Ammon's horn (tissue), 1 donor: ENCODE data around the gene SPTA1.
"Not testable (repeated sequence)": the region's sequence is repeated elsewhere in the genome, so short reads cannot be mapped to it uniquely, and the experiment has no call there.

Experiments
- DNase-seq: peaks from one replicate; pipeline ENCODE4 v3.0.0-alpha.2; 2016; ENCODE audit warnings: low spot score

The SPTA1 gene

DNA sequence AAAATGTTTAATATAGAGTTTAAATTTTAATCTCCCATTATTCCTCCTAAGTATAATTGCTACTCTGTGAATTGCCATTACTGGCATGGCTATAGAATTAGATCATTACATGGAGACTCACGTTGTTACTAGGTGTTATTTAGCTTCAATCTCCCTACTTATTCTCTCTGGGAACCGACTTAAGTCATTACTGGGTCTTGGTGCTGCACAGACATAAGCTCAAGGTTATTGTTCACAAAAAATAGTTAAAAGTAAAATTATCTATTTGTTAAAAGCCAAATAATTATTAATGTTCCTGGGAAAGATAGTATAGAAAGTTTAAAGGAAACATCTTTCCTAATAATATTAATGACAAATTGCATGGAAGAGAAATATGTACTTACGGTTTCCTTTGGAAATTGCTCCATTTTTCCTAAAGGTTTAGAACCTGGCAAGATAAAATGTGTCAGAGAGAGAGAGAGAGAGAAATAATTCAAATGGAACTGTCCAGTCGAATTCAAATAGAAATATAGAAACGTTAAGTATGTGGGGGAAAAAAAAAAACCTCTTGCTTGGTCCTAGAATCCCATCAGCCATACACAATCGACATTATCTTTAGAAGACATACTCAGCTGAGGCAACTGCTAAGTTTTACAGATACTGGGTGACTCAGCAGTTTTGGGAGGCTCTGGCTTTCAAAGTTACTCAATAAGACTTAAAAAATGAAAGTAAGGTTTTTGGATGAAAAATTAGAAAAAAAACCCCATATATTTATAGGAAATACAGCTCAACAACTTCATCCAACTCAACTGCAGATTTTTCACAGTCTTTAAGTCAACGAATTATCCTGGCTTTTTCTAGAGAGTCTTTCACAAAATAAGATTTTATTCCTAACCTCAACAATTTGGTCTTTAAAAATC lies at the start of gene SPTA1:
Gene SPTA1, minus strand, starts transcription at position 605 of the 899 bp plus-strand sequence. Its CDS starts 198 bp downstream, at position 407.
- DNase-seq = no peak

DNA sequence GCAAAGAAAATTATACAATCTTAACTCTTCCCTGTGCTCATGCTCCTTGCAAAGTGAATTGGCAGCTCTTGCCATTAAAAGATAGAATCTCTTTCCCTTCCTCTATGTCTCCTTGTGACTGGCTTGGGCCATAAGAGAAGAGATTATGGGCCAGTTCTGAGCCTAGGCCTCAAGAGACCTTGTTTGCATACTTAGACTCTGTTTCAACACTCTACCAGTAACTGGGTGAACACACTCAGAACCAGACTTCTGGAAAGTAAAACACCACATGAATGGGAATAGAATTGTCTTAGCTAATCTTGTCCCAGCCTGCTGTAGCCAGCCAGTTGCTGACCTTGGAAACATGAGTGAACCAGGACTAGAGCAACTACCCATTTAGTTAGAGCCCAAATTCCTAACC lies 49.3 kb upstream of the SPTA1 start:
- DNase-seq = no peak

DNA sequence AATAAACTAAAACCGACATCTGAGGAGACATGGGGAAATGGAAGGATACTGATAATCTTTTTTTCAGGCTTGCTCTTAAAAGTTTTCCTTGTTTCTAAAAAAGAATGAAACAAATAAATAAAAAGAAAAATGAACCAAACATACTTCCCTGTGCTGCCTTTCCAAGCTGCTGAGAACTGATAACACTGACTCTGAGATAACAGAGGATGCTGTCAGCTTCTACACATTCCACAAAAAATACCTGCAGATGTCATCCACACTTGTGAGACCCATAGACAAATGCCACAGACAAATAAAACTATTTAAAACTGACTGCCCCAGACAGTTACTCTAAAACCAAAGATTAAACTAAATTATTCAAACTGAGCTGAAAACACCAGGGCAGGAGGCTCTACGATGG lies 46.0 kb upstream of the SPTA1 start:
- DNase-seq = no peak

DNA sequence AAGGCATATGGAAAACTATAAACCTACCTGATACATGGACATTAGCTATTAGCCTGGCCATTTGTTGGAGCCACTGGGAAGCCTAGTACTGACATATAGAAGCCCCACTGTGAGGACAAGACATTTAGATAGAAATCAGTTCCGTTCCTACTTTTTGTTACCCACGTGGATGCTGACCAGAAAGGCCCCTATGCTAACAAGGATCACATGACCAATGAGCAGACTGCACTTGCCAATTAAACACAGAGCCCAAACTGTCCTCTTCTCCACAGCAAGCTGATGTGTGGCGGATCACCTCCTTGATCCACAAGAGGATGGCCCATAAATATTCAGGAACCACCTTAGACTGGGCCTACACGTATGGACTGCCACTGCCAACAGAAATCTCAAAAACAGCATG lies 45.2 kb upstream of the SPTA1 start:
- no peak for DNase-seq

DNA sequence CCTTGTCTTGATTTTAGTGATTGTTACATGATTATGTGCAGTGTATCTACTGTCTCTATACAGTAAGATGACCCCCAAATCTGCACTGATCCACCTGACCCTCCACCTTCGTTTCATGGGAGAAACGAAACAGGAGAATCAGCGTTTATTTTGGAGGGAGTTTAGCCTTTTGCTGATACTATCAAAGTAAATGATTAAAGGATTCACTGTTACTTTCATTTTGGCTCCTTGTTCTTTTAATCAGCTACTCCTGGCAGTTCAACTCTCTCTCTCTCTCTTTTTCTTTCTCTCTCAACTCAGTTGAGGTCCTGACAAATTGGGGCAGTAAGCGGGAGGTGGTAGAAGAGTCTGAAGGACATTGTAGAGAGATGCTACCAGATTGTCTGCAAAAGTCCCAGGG lies 43.9 kb upstream of the SPTA1 start:
- DNase-seq = no peak

DNA sequence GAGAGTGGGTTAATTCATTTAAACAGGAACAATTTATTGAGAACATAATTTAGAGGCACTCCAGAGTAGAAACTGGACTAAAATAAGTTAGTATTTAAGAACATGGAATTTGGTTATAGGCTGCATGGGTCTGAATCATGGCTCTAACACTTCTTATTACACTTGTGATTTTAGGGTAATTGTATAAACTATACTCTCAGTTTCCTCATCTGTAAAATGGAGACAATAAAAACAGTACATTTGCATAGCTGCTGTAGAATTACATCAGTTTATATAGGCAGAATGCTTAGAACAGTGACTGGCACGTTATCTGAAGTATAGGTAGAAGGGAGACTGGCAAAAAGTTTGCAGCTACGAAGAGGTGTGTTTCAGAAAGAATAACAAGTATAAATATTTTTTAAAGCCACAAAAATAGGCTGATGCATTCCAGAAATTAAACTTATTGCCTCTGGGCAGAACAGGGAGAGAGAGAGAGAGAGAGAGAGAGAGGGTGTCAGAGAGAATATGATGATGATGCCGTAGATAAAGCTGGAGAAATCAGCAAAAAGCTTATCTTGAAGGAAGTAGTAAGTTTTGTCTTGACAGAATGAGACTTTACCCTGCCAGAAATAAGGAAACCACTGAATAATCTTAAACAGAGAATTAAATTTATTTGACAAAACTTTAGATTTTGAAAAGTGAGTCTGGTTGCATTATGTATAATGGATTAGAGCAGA lies 42.2 kb upstream of the SPTA1 start:
- no peak for DNase-seq

DNA sequence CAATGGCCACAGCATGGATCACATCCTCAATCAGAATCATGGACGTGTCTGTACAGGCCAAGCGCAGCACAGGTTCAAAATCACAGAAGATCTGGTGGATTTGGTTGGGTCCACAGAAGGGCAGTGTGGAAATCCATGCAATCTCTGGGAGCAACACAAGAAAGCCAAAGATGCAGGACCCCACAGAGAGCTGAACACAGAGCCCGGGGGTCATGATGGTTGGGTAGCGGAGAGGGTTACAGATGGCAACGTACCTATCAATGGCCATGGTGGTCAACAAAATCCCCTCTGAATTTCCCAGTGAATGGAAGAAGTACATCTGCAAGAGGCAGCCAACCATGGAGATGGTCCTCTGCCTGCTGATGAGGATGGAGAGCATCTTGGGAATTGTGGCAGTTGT lies 37.9 kb upstream of the SPTA1 start:
- DNase-seq = no peak

DNA sequence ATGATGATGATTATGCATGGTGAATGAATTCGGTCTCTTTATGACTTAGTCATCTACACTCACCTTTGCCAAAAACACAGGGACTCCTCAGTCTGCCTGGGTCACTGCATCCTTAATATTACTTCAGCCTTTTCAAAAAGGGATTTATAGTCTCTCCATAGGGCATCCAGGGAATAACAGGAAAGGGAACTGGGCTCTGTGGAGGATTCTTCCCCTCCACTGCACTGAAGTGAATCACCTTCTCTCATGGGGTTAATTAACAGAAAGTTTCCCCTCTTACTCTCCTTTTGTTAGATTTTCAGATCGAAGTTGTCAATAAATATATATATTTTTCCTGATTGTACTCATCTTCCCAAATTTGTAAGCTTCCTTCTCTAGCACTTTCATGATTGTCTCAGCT lies 34.1 kb upstream of the SPTA1 start, which contains the start of gene OR6K3:
Gene OR6K3, minus strand, starts transcription at position 101 of the 400 bp plus-strand sequence. CDS start 2,605 bp downstream, outside the sequence.
- no peak for DNase-seq

DNA sequence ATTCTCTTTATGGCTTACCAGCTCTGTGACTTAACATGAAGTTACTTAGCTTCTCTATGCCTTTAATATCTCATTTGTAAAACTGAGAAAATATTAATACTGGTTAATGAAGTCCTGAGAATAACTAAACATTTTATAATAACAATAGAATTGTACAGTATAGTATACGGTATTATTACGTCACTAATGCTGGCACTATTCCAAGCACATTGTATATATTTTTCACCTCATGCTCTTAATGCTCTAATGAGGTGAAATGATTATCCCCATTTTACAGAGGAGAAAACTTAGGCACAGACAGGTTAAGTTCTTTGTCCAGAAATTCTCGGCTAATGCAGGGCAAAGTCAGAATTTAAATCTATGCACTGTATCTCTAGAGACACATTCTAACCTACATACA lies 33.1 kb upstream of the SPTA1 start:
- DNase-seq = no peak

DNA sequence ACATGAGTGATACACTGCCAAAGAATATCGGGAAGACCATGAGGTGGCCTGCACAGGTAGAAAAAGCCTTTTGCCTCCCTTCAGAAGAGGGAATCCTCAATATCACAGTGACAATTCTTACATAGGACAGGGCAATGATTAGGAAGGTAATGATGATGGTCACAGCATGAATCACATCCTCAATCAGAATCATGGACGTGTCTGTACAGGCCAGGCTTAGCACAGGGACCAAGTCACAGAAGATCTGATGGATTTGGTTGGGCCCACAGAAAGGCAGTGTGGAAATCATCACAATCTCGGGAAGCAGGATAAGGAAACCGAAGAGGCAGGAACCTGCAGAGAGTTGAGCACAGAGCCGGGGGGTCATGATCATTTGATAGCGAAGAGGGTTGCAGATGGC lies 30.8 kb upstream of the SPTA1 start:
- no peak for DNase-seq

DNA sequence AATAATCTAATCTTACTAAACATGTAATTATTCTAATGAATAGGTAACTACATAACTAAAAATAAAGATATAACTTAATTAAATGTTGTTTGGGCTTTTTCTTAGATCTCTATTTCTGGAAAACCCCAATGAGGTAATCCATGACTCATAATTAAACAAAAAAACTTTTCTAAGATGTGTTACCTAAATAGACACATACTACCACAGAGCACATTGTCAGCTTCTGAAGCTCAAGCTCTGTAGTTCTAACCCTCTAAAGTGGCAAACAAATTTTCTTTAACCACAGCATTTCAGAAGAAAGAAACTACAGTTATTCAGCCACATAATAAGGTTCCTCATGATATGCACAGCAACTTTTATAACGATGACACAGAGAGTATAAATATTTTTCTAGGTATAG lies 29.8 kb upstream of the SPTA1 start:
- no peak for DNase-seq

DNA sequence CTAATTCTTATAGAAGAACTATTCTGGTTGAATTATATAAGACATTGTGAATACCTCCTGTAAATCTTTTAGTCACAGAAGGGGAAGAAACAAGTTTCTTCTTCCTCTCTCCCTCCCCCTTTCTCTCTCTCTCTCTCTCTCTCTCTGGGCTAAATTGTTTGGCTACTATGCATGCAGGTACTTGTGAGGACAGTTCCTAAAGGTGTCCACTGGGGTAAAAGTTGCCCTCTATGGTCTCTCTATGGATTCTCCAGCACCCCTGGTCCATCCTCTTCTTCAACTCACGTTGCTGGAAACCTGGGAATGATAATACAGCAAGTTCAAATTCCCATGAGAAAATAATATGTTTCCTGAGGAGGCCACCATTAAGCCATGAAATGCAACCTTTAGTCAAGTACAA lies 28.2 kb upstream of the SPTA1 start:
- no peak for DNase-seq

DNA sequence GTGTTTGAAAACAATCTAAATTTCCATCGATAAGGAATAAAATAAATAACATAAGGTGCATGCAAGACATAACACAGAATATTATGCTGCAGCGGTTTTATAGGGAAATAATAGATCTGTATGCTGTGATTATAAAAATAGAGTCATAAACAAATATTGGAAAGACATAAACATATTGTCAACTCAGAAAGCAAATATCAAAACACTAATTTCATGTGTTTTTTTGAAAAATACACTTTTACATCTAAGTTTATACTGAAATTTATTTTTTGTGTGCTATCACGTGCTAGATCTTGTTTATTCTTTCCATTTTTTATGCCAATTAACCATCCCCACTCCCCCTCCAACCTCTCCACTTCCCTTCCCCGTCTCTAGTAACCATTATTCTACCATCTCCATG lies 24.6 kb upstream of the SPTA1 start:
- DNase-seq = no peak

DNA sequence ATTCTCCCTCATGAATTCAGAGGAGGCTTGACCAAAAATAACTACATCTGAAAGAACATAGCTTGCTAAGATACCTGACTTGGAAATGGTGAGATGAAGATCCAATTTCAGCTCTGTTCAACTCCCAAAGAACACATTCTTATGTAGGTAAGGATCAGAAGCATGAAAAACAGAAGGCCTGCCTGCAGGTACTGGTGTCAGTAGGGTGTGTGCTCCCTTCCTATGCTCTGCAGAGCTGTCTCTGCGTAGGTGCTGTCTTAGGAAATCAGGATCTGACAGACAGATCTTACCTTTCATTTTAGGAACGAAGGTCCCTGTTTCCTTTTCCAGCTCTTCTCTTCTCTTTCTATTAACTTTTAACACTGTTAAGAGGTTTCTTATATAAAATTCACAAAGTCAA lies 19.6 kb upstream of the SPTA1 start:
- DNase-seq = no peak

DNA sequence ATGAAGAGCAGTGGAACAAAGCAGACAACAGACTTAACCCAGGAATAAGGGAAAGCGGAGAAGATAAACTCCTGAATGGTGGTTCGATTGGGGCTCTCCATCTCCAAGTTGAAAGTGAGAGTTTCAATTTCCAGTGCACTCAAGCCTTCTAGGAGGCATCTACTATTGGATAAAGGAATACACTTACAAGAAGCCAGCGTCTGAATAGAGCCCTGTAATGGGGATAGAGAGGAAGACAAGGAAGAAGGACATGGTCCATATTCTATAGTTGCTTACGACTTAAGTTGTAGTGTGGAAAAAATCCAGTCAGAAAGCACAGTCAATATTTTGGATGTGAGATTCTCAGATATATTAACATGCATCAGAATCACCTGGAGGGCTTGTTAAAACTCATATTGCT lies 14.0 kb upstream of the SPTA1 start, which contains the start of gene OR6K2:
Gene OR6K2, minus strand, starts transcription at position 101 of the 400 bp plus-strand sequence. Its CDS starts 0 bp downstream, at position 101.
- no peak for DNase-seq

DNA sequence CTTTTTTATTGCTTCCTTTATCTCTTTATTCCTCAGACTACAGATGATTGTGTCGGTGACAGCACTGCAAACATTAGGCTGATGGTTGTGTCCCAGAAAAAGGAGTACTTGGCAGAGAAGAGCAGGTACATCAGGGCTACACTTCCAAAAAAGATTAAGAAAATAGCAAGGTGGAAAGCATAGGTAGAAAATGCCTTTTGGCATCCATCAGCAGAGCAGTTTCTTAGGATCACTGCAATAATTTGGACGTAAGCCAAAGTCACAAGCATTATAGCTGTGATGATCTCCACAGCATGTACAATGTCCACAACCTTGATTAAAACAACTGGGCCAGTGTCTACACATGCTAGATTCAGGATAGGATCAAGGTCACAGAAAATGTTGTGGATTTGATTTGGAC lies 8.1 kb upstream of the SPTA1 start:
- DNase-seq = no peak

DNA sequence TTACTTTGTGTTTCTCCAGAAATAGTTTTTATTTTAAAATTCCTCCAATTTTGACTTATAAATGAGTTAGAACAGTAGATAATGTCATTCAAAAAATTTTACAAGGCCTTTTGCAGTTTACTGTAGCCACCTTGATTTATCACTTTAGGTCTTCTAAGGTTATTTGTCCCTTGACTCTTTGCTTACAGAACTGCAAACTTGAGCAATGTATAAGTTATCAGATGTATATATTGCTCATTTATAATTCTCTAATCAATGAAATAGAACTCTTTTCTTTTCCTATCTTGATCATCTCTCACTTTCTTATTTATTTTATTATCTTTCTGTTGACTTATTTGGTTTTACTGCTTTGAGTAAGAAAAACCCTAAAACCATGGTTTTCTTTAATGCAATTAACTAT lies 5.8 kb upstream of the SPTA1 start:
- DNase-seq = no peak

DNA sequence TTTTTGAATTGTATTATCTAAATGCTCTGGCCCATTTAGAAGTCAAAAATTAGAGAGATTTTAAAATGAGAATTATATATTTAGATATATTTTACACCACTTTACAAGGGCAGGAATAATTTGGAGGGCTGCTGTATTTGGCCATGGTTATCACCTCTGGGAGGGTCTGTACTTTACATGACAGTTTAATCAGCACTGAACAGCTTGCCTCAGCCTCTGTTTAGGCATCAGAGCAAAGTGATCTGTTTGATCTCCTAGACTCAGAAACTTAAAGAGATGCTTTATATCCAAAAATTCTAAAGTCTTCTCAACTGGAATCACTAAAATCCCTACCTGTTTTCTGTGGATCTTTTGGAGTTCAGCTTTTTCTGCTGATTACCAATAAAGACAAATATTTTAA lies 5.4 kb upstream of the SPTA1 start:
- DNase-seq = no peak

DNA sequence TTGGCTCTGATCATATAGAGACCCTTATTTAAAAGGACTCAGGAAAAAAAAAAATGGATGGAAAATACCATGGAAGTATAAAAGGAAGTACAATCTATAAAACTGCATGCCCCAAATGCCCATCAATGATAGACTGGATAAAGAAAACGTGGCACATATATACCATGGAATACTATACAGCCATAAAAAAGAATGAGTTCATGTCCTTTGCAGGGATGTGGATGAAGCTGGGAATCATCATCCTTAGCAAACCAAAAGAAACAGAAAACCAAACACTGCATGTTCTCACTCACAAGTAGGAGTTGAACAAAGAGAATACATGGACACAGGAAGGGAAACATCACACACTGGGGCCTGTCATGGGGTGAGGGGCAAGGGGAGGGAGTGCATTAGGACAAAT lies 4.6 kb upstream of the SPTA1 start:
- not testable (repeated sequence) for DNase-seq

DNA sequence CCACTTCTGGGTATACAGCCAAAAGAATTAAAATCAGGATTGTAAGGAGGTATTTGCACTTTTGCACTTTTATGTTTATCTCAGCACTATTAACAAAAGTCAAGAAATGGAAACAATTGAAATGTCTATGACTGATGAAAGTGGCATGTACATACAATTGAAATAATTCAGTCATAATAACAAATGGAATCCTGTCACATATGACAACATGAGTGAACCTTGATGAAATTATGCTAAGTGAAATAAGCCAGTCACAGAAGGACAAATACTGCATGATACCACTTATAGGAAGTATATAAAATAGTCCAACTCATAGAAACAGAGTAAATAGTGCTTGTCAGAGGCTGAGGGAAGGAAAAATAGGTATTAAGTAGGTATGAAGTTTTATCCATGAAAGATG lies 3.4 kb upstream of the SPTA1 start:
- no peak for DNase-seq

DNA sequence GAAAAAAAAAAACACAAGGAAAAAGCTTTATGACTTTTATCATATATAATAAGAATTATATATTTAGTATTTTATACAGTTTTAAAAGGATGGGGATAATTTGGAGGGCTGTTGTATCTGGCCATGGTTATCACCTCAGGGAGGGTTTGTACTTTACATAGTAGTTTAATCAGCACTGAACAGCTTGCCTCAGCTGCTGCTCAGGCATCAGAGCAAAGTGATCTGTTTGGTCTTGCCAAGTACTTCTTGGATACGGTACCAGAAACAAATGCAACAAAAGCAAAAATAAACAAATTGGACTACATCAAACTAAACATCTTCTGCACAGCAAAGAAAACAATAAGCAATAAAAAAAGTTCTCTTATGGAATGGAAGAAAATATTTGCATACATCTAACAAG lies 2.6 kb upstream of the SPTA1 start:
- DNase-seq = peak; percentile 26

DNA sequence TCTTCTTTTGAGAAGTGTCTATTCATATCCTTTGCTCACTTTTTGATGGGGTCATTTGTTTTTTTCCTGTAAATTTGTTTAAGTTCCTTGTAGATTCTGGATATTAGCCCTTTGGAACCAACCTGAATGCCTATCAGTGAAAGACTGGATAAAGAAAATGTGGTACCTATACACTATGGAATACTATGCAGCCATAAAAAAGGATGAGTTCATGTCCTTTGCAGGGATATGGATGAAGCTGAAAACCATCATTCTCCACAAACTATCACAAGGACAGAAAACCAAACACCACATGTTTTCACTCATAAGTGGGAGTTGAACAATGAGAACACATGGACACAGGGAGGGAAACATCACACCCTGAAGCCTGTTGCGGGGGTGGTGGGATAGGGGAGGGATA lies 1.8 kb upstream of the SPTA1 start:
- DNase-seq = not testable (repeated sequence)

DNA sequence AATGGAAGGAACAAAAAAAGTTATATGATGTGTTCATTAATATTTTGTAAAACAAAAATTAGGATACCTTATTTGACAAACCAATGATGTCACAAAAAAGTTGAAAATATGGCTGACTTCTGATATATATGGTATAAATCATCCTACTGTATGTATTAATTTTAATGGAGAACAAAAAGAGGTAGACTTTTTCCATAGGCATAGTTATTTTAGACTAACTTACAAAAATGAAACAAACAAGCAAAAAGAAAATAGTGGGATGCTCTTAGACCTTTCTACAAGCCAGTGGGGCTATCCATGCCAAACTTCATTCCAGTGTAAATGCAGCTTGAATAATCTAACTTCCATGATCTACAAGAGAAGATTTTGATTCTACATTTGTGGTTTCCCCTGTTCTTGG lies 522 bp upstream of the SPTA1 start:
- DNase-seq = no peak
